Stimulated activated memory B cell treated with anti-CD40 and anti-IgM and Interleukin-4, amounts not matched to agents 10 μg/mL and 1 μg/mL and 100 μg/mL, for 72 hours (primary cell): ENCODE data around the gene ANXA10.

ENCODE experiments used
- ATAC-seq: fragments of 150-1000 bp; cut with Tn5 transposase; 2 replicates; pipeline ENCODE4 v1.10.0; 2021
- H3K27ac Mint-ChIP-seq: one replicate; pipeline ENCODE4 v1.8.0; 2022; ENCODE audit warnings: mild to moderate bottlenecking, mixed read lengths
- H3K27me3 Mint-ChIP-seq: one replicate; pipeline ENCODE4 v1.8.0; 2022; ENCODE audit warnings: mixed read lengths
- H3K36me3 Mint-ChIP-seq: one replicate; pipeline ENCODE4 v1.8.0; 2022; ENCODE audit warnings: mixed read lengths
- H3K4me1 Mint-ChIP-seq: one replicate; pipeline ENCODE4 v1.8.0; 2022; ENCODE audit warnings: mixed read lengths
- H3K4me3 Mint-ChIP-seq: one replicate; pipeline ENCODE4 v1.8.0; 2022; ENCODE audit warnings: mild to moderate bottlenecking, moderate library complexity, mixed read lengths
- H3K9me3 Mint-ChIP-seq: one replicate; pipeline ENCODE4 v1.8.0; 2022; ENCODE audit warnings: mixed read lengths

Gene ANXA10, protein sequence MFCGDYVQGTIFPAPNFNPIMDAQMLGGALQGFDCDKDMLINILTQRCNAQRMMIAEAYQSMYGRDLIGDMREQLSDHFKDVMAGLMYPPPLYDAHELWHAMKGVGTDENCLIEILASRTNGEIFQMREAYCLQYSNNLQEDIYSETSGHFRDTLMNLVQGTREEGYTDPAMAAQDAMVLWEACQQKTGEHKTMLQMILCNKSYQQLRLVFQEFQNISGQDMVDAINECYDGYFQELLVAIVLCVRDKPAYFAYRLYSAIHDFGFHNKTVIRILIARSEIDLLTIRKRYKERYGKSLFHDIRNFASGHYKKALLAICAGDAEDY

DNA sequence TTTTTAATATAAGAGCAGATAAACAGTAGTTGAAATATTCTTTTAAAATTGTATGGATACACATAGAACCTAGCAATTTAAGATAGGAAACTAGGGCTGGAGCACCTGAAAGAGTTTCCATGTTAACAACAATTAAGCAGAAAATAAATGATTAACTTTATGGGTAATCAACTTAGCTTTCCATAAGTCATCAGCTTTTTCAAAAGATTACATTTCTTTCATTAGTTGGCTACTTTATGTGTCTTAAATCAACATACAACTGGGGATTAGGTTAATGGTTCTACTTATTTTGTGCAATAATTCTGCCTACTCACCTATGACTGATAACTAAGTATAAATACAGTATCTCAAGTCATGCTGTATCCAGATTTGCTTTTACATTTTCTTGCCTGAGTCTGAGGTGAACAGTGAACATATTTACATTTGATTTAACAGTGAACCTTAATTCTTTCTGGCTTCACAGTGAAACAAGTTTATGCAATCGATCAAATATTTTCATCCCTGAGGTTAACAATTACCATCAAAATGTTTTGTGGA, at the start of gene ANXA10:
Gene ANXA10, plus strand, starts transcription at position 362 of the 537 bp plus-strand sequence. Its CDS starts 164 bp downstream, at position 526.
- no peak within 1 kb of the TSS for H3K27ac Mint-ChIP-seq
- H3K27me3 Mint-ChIP-seq, result no peaks in the 10 kb centered on the region
- no peak within 1 kb of the TSS for H3K4me3 Mint-ChIP-seq
- no peaks in the 10 kb centered on the region for H3K4me1 Mint-ChIP-seq
- no peaks in the 10 kb centered on the region for H3K36me3 Mint-ChIP-seq
- peaks cover 11% of the 10 kb centered on the region for H3K9me3 Mint-ChIP-seq
- no peak for ATAC-seq

- Mint-ChIP-seq H3K27ac (no peak overlapping the region), H3K36me3 (no peaks in the 10 kb centered on the region), H3K4me1 (no peaks in the 10 kb centered on the region), H3K27me3 (no peaks in the 10 kb centered on the region), H3K4me3 (no peak overlapping the region), H3K9me3 (peaks cover 9% of the 10 kb centered on the region)
- ATAC-seq, result no peak
These were observed 47.0 kb upstream of the ANXA10 start for GRCh38 chr4:168045354-168045753.

GRCh38 chr4:168050002-168050401, 42.3 kb upstream of the ANXA10 start:
- Mint-ChIP-seq H3K9me3 (peaks cover 9% of the 10 kb centered on the region), H3K27me3 (no peaks in the 10 kb centered on the region), H3K4me1 (no peaks in the 10 kb centered on the region), H3K36me3 (no peaks in the 10 kb centered on the region), H3K4me3 (no peak overlapping the region), H3K27ac (no peak overlapping the region)
- ATAC-seq, result no peak

- no peaks in the 10 kb centered on the region for H3K36me3 Mint-ChIP-seq
- no peak overlapping the region for H3K27ac Mint-ChIP-seq
- no peak overlapping the region for H3K4me3 Mint-ChIP-seq
- ATAC-seq, result no peak
- peaks cover 9% of the 10 kb centered on the region for H3K9me3 Mint-ChIP-seq
- no peaks in the 10 kb centered on the region for H3K27me3 Mint-ChIP-seq
- H3K4me1 Mint-ChIP-seq, result no peaks in the 10 kb centered on the region
These were observed 40.8 kb upstream of the ANXA10 start for GRCh38 chr4:168051526-168051925.

- H3K4me3 Mint-ChIP-seq, result no peak overlapping the region
These were observed 34.9 kb upstream of the ANXA10 start for GRCh38 chr4:168057412-168057811.

GRCh38 chr4:168059251-168059650, 33.1 kb upstream of the ANXA10 start:
- Mint-ChIP-seq H3K9me3 (no peaks in the 10 kb centered on the region), H3K27me3 (no peaks in the 10 kb centered on the region), H3K36me3 (no peaks in the 10 kb centered on the region), H3K4me1 (no peaks in the 10 kb centered on the region), H3K4me3 (no peak overlapping the region), H3K27ac (no peak overlapping the region)
- ATAC-seq, result no peak

More at GRCh38 chr4:168057412-168057811, 34.9 kb upstream of the ANXA10 start:
- ATAC-seq, result no peak
- no peaks in the 10 kb centered on the region for H3K9me3 Mint-ChIP-seq
- no peaks in the 10 kb centered on the region for H3K27me3 Mint-ChIP-seq
- H3K36me3 Mint-ChIP-seq, result no peaks in the 10 kb centered on the region
- no peaks in the 10 kb centered on the region for H3K4me1 Mint-ChIP-seq
- H3K27ac Mint-ChIP-seq, result no peak overlapping the region

- no peaks in the 10 kb centered on the region for H3K27me3 Mint-ChIP-seq
- ATAC-seq, result no peak
- H3K4me3 Mint-ChIP-seq, result no peak overlapping the region
- peaks cover 3% of the 10 kb centered on the region for H3K9me3 Mint-ChIP-seq
- H3K36me3 Mint-ChIP-seq, result no peaks in the 10 kb centered on the region
- no peaks in the 10 kb centered on the region for H3K4me1 Mint-ChIP-seq
- no peak overlapping the region for H3K27ac Mint-ChIP-seq
These were observed 29.3 kb upstream of the ANXA10 start for GRCh38 chr4:168063031-168063430.

- no peaks in the 10 kb centered on the region for H3K27me3 Mint-ChIP-seq
- no peaks in the 10 kb centered on the region for H3K4me1 Mint-ChIP-seq
- no peaks in the 10 kb centered on the region for H3K36me3 Mint-ChIP-seq
- no peak for ATAC-seq
- H3K9me3 Mint-ChIP-seq, result peaks cover 3% of the 10 kb centered on the region
- no peak overlapping the region for H3K27ac Mint-ChIP-seq
- no peak overlapping the region for H3K4me3 Mint-ChIP-seq
These were observed 21.4 kb upstream of the ANXA10 start for GRCh38 chr4:168070903-168071302.

DNA sequence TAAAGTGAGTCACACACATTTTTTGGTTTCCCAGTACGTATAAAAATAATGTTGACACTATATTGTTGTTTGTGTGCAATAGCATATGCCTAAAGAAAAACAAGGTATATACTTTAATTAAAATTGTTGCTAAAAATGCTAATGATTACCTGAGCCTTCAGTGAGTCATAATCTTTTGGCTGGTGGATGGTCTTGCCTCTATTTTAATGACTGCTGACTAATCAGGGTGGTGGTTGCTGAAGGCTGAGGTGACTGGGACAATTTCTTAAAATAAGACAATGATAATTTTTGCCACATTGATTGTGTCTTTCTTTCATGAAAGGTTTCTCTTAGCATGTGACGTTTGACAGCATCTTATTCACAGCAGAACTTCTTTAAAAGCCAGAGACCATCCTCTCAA, 21.0 kb upstream of the ANXA10 start:
- Mint-ChIP-seq H3K27me3 (no peaks in the 10 kb centered on the region), H3K36me3 (no peaks in the 10 kb centered on the region), H3K4me3 (no peak overlapping the region), H3K9me3 (peaks cover 3% of the 10 kb centered on the region), H3K4me1 (no peaks in the 10 kb centered on the region), H3K27ac (no peak overlapping the region)
- no peak for ATAC-seq

DNA sequence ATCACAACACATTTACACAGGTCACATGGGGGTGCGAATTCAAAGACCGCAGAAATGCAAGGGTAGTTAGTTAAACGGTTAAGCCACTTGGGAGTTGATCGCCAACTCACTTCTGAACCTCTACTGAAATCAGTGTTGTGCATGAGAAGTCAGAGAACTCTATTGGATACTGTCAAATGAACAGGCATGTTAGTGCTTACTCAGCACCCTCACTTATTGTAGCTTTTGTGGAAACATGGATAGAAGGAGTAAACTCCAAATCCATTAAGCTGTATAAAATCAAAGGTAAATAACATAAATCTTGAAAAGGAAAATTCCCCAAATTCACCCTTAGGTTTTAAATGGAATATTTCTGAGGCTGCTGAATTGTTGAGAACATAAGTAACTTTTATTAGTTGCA, 17.5 kb upstream of the ANXA10 start:
- no peak overlapping the region for H3K4me3 Mint-ChIP-seq
- no peaks in the 10 kb centered on the region for H3K36me3 Mint-ChIP-seq
- H3K4me1 Mint-ChIP-seq, result no peaks in the 10 kb centered on the region
- no peak for ATAC-seq
- no peak overlapping the region for H3K27ac Mint-ChIP-seq
- H3K27me3 Mint-ChIP-seq, result no peaks in the 10 kb centered on the region
- H3K9me3 Mint-ChIP-seq, result no peaks in the 10 kb centered on the region

DNA sequence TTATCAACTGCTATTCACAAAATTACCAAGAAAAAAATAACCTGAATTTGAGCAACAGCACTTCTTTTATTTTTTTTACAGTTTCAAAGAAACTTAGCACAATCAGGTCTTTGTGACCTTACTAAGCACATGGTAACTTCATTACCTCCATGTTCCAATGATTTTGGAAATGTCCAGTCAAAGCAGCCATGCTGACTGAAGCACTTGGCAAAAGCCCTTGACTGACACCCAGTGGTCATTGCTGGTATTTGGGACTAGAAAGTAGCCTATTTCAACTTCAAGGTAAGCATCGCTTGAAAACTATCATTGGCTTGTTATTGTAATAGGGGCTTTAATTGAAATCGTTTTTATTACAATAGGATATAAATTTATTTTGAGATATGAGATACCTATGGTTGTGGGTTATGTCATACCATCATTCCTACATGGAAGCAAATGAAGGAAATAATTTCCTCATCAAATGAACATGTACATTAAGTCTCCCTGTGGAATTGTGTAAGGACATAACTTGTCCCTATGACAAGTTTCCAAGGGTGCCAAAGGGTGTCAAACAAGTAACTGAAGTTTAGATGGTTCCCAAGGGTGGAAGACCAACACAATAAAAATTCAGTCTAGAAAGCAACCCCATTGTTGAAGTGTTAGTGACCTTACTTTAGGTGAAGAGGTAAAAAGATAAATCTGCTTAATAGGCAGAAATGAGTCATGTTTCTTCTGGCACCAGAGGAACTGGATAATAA, 15.2 kb upstream of the ANXA10 start:
- Mint-ChIP-seq H3K36me3 (no peaks in the 10 kb centered on the region), H3K9me3 (no peaks in the 10 kb centered on the region), H3K27me3 (no peaks in the 10 kb centered on the region), H3K27ac (no peak overlapping the region), H3K4me3 (no peak overlapping the region), H3K4me1 (no peaks in the 10 kb centered on the region)
- ATAC-seq, result no peak

DNA sequence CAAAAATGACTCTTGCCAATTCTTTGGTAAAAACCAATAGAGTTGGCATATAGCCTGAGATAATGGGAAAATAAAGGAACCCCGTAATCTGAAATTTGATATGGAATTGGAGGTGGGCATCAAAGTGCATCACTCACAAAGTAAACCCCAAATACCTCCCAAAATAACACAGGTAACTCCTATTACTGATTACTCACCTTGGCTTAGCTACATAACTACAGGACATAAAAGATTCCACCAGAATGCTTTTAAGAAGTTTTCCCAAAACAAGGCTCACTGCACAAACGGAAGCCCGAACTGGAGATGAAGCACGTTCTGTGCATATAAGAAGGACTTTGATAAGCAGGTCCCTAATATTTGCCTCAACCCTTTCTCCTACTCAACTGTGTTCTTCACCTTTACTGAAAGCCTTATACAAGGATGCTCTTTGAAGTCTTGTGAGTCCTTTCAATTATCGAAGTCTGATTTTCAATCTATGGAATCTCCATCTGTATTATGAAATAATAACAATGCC, 14.6 kb upstream of the ANXA10 start:
- Mint-ChIP-seq H3K27ac (no peak overlapping the region), H3K4me3 (no peak overlapping the region), H3K27me3 (no peaks in the 10 kb centered on the region), H3K36me3 (no peaks in the 10 kb centered on the region), H3K4me1 (no peaks in the 10 kb centered on the region), H3K9me3 (no peaks in the 10 kb centered on the region)
- ATAC-seq, result no peak

- H3K36me3 Mint-ChIP-seq, result no peaks in the 10 kb centered on the region
- no peaks in the 10 kb centered on the region for H3K4me1 Mint-ChIP-seq
- H3K4me3 Mint-ChIP-seq, result no peak overlapping the region
- H3K27ac Mint-ChIP-seq, result no peak overlapping the region
- H3K27me3 Mint-ChIP-seq, result no peaks in the 10 kb centered on the region
- peaks cover 6% of the 10 kb centered on the region for H3K9me3 Mint-ChIP-seq
- no peak for ATAC-seq
These were observed 10.0 kb upstream of the ANXA10 start for GRCh38 chr4:168082379-168082778.

DNA sequence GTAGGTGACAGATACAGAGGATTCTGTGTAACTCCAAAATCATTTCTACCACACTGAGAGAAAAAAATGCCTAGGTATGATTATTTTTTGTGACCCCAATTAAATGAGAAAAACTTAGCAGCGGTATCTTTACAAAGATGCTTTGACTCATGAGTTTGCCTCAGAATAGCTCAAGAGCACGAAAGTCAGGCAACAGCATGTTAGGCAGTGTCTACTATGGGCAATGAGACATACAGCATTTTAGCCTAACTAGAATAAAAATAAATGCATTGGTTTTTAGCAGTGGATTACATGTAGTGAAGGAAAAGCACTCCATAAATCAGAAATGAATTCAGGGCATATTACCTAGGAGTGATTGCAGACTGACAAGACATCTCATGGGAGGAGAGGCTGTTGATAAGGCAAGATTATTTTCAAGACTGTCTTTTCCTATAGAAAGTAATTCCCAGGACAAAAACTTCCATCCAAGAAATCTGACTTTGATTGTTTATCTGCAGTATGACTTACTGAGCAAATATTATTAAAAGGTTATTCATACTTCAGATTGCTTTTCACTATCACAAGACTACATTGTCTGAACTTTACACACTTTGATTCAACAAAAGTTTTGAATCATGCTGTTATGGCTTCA, 3.6 kb downstream of the ANXA10 start:
- no peaks in the 10 kb centered on the region for H3K36me3 Mint-ChIP-seq
- no peak overlapping the region for H3K4me3 Mint-ChIP-seq
- ATAC-seq, result no peak
- H3K9me3 Mint-ChIP-seq, result no peaks in the 10 kb centered on the region
- H3K27me3 Mint-ChIP-seq, result no peaks in the 10 kb centered on the region
- H3K4me1 Mint-ChIP-seq, result no peaks in the 10 kb centered on the region
- no peak overlapping the region for H3K27ac Mint-ChIP-seq

GRCh38 chr4:168096407-168096784, 4.1 kb downstream of the ANXA10 start:
- Mint-ChIP-seq H3K4me1 (no peaks in the 10 kb centered on the region), H3K27ac (no peak overlapping the region)
- ATAC-seq, result no peak

More at GRCh38 chr4:168096407-168096784, 4.1 kb downstream of the ANXA10 start:
- H3K36me3 Mint-ChIP-seq, result no peaks in the 10 kb centered on the region
- no peaks in the 10 kb centered on the region for H3K27me3 Mint-ChIP-seq
- H3K9me3 Mint-ChIP-seq, result no peaks in the 10 kb centered on the region
- no peak overlapping the region for H3K4me3 Mint-ChIP-seq
